ENCODE measurements around the gene PITX1. TPM values are rescaled to one million over a fixed set of nuclear protein-coding genes. Genes with fewer than 3 reads are reported as not detected.

PITX1 gene
- total and polyA plus RNA-seq, 2 of the 13 experiments (the other 11 are each of a cell fraction or from before 2014, with no cell fraction given), result 11.7 to 20.2 TPM

GRCh38 chr5:135041145-135041587, 7.1 kb upstream of the PITX1 start:
- ChIA-PET CTCF (ENCODE audit: low intra/inter-chr PET ratio, low total read pairs) (no interaction called here), POLR2A (no interaction called here)
- Histone ChIP-seq H3K9me3 (ENCODE audit: low read length) (no peaks in the 10 kb centered on the region), H4K20me1 (ENCODE audit: insufficient read depth, low read length) (no peaks in the 10 kb centered on the region), H3K9ac (ENCODE audit: insufficient read depth, low read depth, low read length) (no peak overlapping the region), H3K27ac (ENCODE audit: extremely low read length, insufficient read depth, low read length) (no peak overlapping the region), H3K36me3 (replicated peaks in 1 of 2; ENCODE audit: control insufficient read depth in 1 of 2, insufficient read depth in 2 of 2, low read length in 2 of 2) (no peaks in the 10 kb centered on the region), H3K27me3 (ENCODE audit: control insufficient read depth in 1 of 2, insufficient read depth in 2 of 2, low read length in 2 of 2) (no peaks in the 10 kb centered on the region), H2AFZ (ENCODE audit: low read length) (no peak overlapping the region), H3K79me2 (ENCODE audit: insufficient read depth, low read length) (no peaks in the 10 kb centered on the region), H3K4me2 (ENCODE audit: low read depth, low read length) (no peak overlapping the region), H3K4me3 (replicated peaks in 1 of 3; ENCODE audit: insufficient read depth in 1 of 3, low read depth in 2 of 3, low read length in 3 of 3) (no peak overlapping the region), H3K4me1 (ENCODE audit: insufficient read depth, low read length) (no peaks in the 10 kb centered on the region)
- FAIRE-seq (no peak), ATAC-seq (no peak), DNase-seq (ENCODE audit: low spot score) (no peak)
- intact Hi-C loops (cut with micrococcal nuclease; ENCODE audit: unreplicated experiment) (no loop called here), in situ Hi-C loops (cut with HindIII; ENCODE audit: extremely low pct_ligation_motif_present, low pct_unique_long_range_greater_than_20kb) (no loop called here)
- BruUV-seq (replicated peaks), result no TSS peak
- WGBS (ENCODE audit: low lambda C conversion rate), result 80% methylated on average over 10 of the region's 12 CpGs
- TF ChIP-seq KLF9 (CRISPR knock-in tag; IDR thresholded peaks at IDR 0.05; ENCODE audit: low read depth) (no peak), PAXIP1 (CRISPR knock-in tag; conservative IDR thresholded peaks at IDR 0.05) (no peak)

- H3K9ac ChIP-seq (ENCODE audit: insufficient read depth, low read depth, low read length), result no peak overlapping the region
- no peaks in the 10 kb centered on the region for H3K79me2 ChIP-seq (ENCODE audit: insufficient read depth, low read length)
- FAIRE-seq (no peak), ATAC-seq (no peak), DNase-seq (ENCODE audit: low spot score) (no peak)
- CTCF ChIA-PET (ENCODE audit: low intra/inter-chr PET ratio, low total read pairs), result no interaction called here
- in situ Hi-C loops (cut with HindIII; ENCODE audit: extremely low pct_ligation_motif_present, low pct_unique_long_range_greater_than_20kb) (no loop called here), intact Hi-C loops (cut with micrococcal nuclease; ENCODE audit: unreplicated experiment) (no loop called here)
- H3K9me3 ChIP-seq (ENCODE audit: low read length), result no peaks in the 10 kb centered on the region
- peaks cover under 1% of the 10 kb centered on the region for H3K4me1 ChIP-seq (ENCODE audit: insufficient read depth, low read length)
- 91% methylated on average over 17 of the region's 51 CpGs for WGBS (ENCODE audit: low lambda C conversion rate)
- H3K4me2 ChIP-seq (ENCODE audit: low read depth, low read length), result no peak overlapping the region
- H3K36me3 ChIP-seq (replicated peaks in 1 of 2; ENCODE audit: control insufficient read depth in 1 of 2, insufficient read depth in 2 of 2, low read length in 2 of 2), result no peaks in the 10 kb centered on the region
- H2AFZ ChIP-seq (ENCODE audit: low read length), result no peak overlapping the region
- H3K4me3 ChIP-seq (replicated peaks in 1 of 3; ENCODE audit: insufficient read depth in 1 of 3, low read depth in 2 of 3, low read length in 3 of 3), result no peak overlapping the region
- no peaks in the 10 kb centered on the region for H4K20me1 ChIP-seq (ENCODE audit: insufficient read depth, low read length)
- H3K27me3 ChIP-seq (ENCODE audit: control insufficient read depth in 1 of 2, insufficient read depth in 2 of 2, low read length in 2 of 2), result no peaks in the 10 kb centered on the region
- BruUV-seq (replicated peaks), result no TSS peak
- TF ChIP-seq AGO2 (optimal IDR thresholded peaks at IDR 0.05; ENCODE audit: low read depth, low read length) (peak; percentile 22), TBL1XR1 (IDR thresholded peaks at IDR 0.05; ENCODE audit: borderline replicate concordance, low read length, partially characterized antibody) (no peak)
- POLR2A ChIA-PET, result no interaction called here
- H3K27ac ChIP-seq (ENCODE audit: extremely low read length, insufficient read depth, low read length), result no peak overlapping the region
Observed at GRCh38 chr5:135040333-135041144, 6.5 kb upstream of the PITX1 start.
